ENCODE measurements around the gene RWDD3.

GRCh38 chr1:95230256-95230655 lies 3.8 kb upstream of the RWDD3 start:
- TF ChIP-seq POLR2A (IDR thresholded peaks at IDR 0.05) (no peak), CTCF (IDR thresholded peaks at IDR 0.05) (no peak)

Data from body of pancreas (tissue), 4 donors.